HepG2 (cell line): ENCODE measurements around the gene PDE1C. TPM values are rescaled to one million over a fixed set of nuclear protein-coding genes. Genes with fewer than 3 reads are reported as not detected.

Experiments used
- ATAC-seq: fragments of 200-7000 bp; cut with Tn5 transposase; 3 replicates; pipeline ENCODE4 v1.9.1; 2020; ENCODE audit warnings: mild to moderate bottlenecking, moderate library complexity
- BruUV-seq: library from RNA; stranded (reverse); fragments of 400-500 nt; replicated peaks from 2 replicates; lab custom pipeline; 2021; lab: Mats Ljungman, UMichigan
- CTCF ChIA-PET: fragments of 300-600 bp; formaldehyde crosslinking; extraction: SDS; loops from one replicate; lab custom pipeline; 2021; ENCODE audit warnings: low total read pairs, inconsistent platforms, low intra/inter-chr PET ratio; lab: Yijun Ruan, JAX
- POLR2A ChIA-PET: fragments of 350-600 bp; sonication (Branson Sonifier 250); formaldehyde crosslinking; loops from one replicate; lab custom pipeline; 2020; ENCODE audit warnings: antibody characterized with exemption, inconsistent platforms; lab: Yijun Ruan, JAX
- DNase-seq: peaks from one replicate; pipeline ENCODE4 v3.0.0-alpha.2; 2015; ENCODE audit warnings: low spot score
- FAIRE-seq: peaks from 3 replicates; lab custom pipeline; 2011; peaks lifted over from hg19 to GRCh38; lab: Jason Lieb, UNC
- H2AFZ ChIP-seq: one replicate; pipeline ENCODE4 v1.6.1; 2011; ENCODE audit warnings: low read length, inconsistent platforms
- H3K27ac ChIP-seq: fragments of 300-600 bp; 3 replicates; pipeline ENCODE4 v1.8.0; 2011; ENCODE audit warnings: mixed run types, mild to moderate bottlenecking, mixed read lengths, low read length, inconsistent platforms; ENCODE audit not compliant: insufficient read depth; ENCODE audit errors: extremely low read length
- H3K27me3 ChIP-seq, 2 experiments: fragments of 200-600 bp in 1 of 2; 2 replicates in 1 of 2; 3 replicates in 1 of 2; pipeline versions ENCODE4 v1.6.0 to v1.8.0; 2011; ENCODE audit warnings: low read length in 2 of 2, mild to moderate bottlenecking in 2 of 2, moderate library complexity in 2 of 2, inconsistent platforms in 1 of 2; ENCODE audit not compliant: insufficient read depth in 2 of 2, control insufficient read depth in 1 of 2
- H3K36me3 ChIP-seq, 2 experiments: fragments of 200-600 bp in 1 of 2; replicated peaks in 1 of 2; 2 replicates in 1 of 2; 3 replicates in 1 of 2; pipeline versions ENCODE4 v1.5.1 to v1.8.0; 2011; ENCODE audit warnings: low read length in 2 of 2, inconsistent platforms in 1 of 2; ENCODE audit not compliant: insufficient read depth in 2 of 2, control insufficient read depth in 1 of 2
- H3K4me1 ChIP-seq: 2 replicates; pipeline ENCODE4 v1.5.1; 2012; ENCODE audit warnings: low read length, inconsistent platforms; ENCODE audit not compliant: insufficient read depth
- H3K4me2 ChIP-seq: 2 replicates; pipeline ENCODE4 v1.6.0; 2011; ENCODE audit warnings: low read depth, low read length, inconsistent platforms
- H3K4me3 ChIP-seq, 3 experiments: fragments of 200-600 bp in 1 of 3; sonication (generic), shearing (Covaris generic) in 1 of 3; replicated peaks in 1 of 3; 2 replicates each; pipeline ENCODE4 v1.5.1; 2011 to 2016; ENCODE audit warnings: low read length in 3 of 3, inconsistent platforms in 2 of 3, low read depth in 2 of 3, mild to moderate bottlenecking in 2 of 3, control low read depth in 1 of 3, mixed read lengths in 1 of 3; ENCODE audit not compliant: insufficient read depth in 1 of 3
- H3K79me2 ChIP-seq: one replicate; pipeline ENCODE4 v1.6.1; 2011; ENCODE audit warnings: low read length, inconsistent platforms; ENCODE audit not compliant: insufficient read depth
- H3K9ac ChIP-seq: 2 replicates; pipeline ENCODE4 v1.6.0; 2011; ENCODE audit warnings: mild to moderate bottlenecking, low read depth, low read length, inconsistent platforms; ENCODE audit not compliant: insufficient read depth
- H3K9me3 ChIP-seq: 2 replicates; pipeline ENCODE4 v1.5.1; 2012; ENCODE audit warnings: mild to moderate bottlenecking, low read length
- H4K20me1 ChIP-seq: 2 replicates; pipeline ENCODE4 v1.6.0; 2011; ENCODE audit warnings: inconsistent platforms, mild to moderate bottlenecking, low read length, moderate library complexity; ENCODE audit not compliant: insufficient read depth
- AFF4 ChIP-seq: sonication (generic); formaldehyde crosslinking; IDR thresholded peaks from 2 replicates; pipeline ENCODE4 v1.4.0; 2020; ENCODE audit warnings: missing genetic modification reagents
- DRAP1 ChIP-seq: IDR thresholded peaks from 2 replicates; pipeline ENCODE4 v1.6.1; 2016; ENCODE audit warnings: missing genetic modification reagents, missing compliant biosample characterization
- ETV5 ChIP-seq: IDR thresholded peaks from 2 replicates; pipeline ENCODE4 v1.6.1; 2018; ENCODE audit warnings: missing biosample characterization, missing genetic modification reagents, inconsistent platforms, borderline replicate concordance
- GABPB1 ChIP-seq: IDR thresholded peaks from 2 replicates; pipeline ENCODE4 v1.6.1; 2016; ENCODE audit warnings: mild to moderate bottlenecking, missing genetic modification reagents, moderate library complexity, missing compliant biosample characterization
- HMGXB4 ChIP-seq, 2 experiments: sonication (generic) in 1 of 2; formaldehyde crosslinking in 1 of 2; IDR thresholded peaks; 2 replicates each; pipeline versions ENCODE4 v1.4.0 to v1.6.1; 2018 to 2020; ENCODE audit warnings: missing genetic modification reagents in 2 of 2, borderline replicate concordance in 1 of 2, low read depth in 1 of 2, mild to moderate bottlenecking in 1 of 2, missing biosample characterization in 1 of 2
- MED13 ChIP-seq: sonication (generic); formaldehyde crosslinking; IDR thresholded peaks from 2 replicates; pipeline ENCODE4 v1.5.0; 2020; ENCODE audit warnings: missing genetic modification reagents
- PRMT3 ChIP-seq: sonication (generic); formaldehyde crosslinking; IDR thresholded peaks from 2 replicates; pipeline ENCODE4 v1.8.1; 2022; ENCODE audit warnings: low read depth, mild to moderate bottlenecking, moderate library complexity, missing genetic modification reagents, borderline replicate concordance
- RFXANK ChIP-seq: IDR thresholded peaks from 2 replicates; pipeline ENCODE4 v1.6.1; 2016
- SALL2 ChIP-seq: sonication (generic); formaldehyde crosslinking; IDR thresholded peaks from 2 replicates; pipeline ENCODE4 v1.8.1; 2023; ENCODE audit warnings: mild to moderate bottlenecking, missing genetic modification reagents, inconsistent platforms
- ZNF263 ChIP-seq: sonication (generic); formaldehyde crosslinking; IDR thresholded peaks from 2 replicates; pipeline ENCODE4 v1.4.0; 2020; ENCODE audit warnings: missing genetic modification reagents
- ZNF3 ChIP-seq: IDR thresholded peaks from 2 replicates; pipeline ENCODE4 v1.7.0; 2017; ENCODE audit warnings: inconsistent platforms
- ZNF652 ChIP-seq: IDR thresholded peaks from 2 replicates; pipeline ENCODE4 v1.6.1; 2016; ENCODE audit warnings: low read depth, borderline replicate concordance
- whole genome bisulfite sequencing: methylation state at CpG from one replicate; pipeline ENCODE4 v1.1.6; 2017; ENCODE audit warnings: low lambda C conversion rate; 5-methylcytosine and 5-hydroxymethylcytosine counted together
- in situ Hi-C: cut with HindIII; loops from 2 replicates; pipeline ENCODE4 v1.10.0; 2017; ENCODE audit warnings: low pct_unique_long_range_greater_than_20kb; ENCODE audit not compliant: extremely low pct_ligation_motif_present
- intact Hi-C: fragments of 100-400 bp; cut with micrococcal nuclease; formaldehyde crosslinking; loops from one replicate; pipeline ENCODE4 v1.10.0; 2022; ENCODE audit not compliant: unreplicated experiment
- polyA plus RNA-seq, 8 experiments: library from polyadenylated mRNA; depleted of rRNA in 3 of 8; stranded (reverse) in 7 of 8; unstranded in 1 of 8; fragments of >200 nt; fragmentation: Illumina TruSeq in 4 of 8; extraction: Trizol in 4 of 8; gene quantifications; 2 replicates each; pipeline versions ENCODE4 v1.2.1 to v1.2.3, GENCODE V29; 2011 to 2016; ENCODE audit warnings: low read depth in 4 of 8, missing spikeins in 1 of 8, mixed read lengths in 1 of 8; ENCODE audit not compliant: insufficient read depth in 1 of 8
- total RNA-seq, 5 experiments: library from RNA; depleted of rRNA; stranded (reverse); fragments of >200 nt; fragmentation: Illumina TruSeq; extraction: Trizol; gene quantifications; 2 replicates each; pipeline ENCODE4 v1.2.3, GENCODE V29; 2016; ENCODE audit warnings: low read depth in 1 of 5

The PDE1C gene
- total and polyA plus RNA-seq, 2 of the 13 experiments (the other 11 are each of a cell fraction or from before 2014, with no cell fraction given), result not detected

- TF ChIP-seq GABPB1 (no peak), ZNF263 (CRISPR knock-in tag) (no peak), HMGXB4 (CRISPR knock-in tag; IDR thresholded peaks at IDR 0.05; ENCODE audit: borderline replicate concordance in 1 of 2, low read depth in 1 of 2) (no peak)
- Histone ChIP-seq H3K4me1 (no peaks in the 10 kb centered on the region), H3K4me3 (no peak overlapping the region), H3K36me3 (no peaks in the 10 kb centered on the region), H3K4me2 (no peak overlapping the region), H3K9ac (no peak overlapping the region), H4K20me1 (no peaks in the 10 kb centered on the region), H3K27ac (no peak overlapping the region), H3K79me2 (no peaks in the 10 kb centered on the region), H3K27me3 (no peaks in the 10 kb centered on the region), H2AFZ (no peak overlapping the region), H3K9me3 (no peaks in the 10 kb centered on the region)
- ATAC-seq, result no peak
- BruUV-seq, result no TSS peak
- CTCF ChIA-PET, result no interaction called here
- FAIRE-seq, result no peak
- 17% methylated on average over 2 of the region's 2 CpGs for WGBS
- POLR2A ChIA-PET, result no interaction called here
- DNase-seq, result no peak
- intact Hi-C loops, result no loop called here
- in situ Hi-C loops, result no loop called here
Measured at GRCh38 chr7:31851119-31851518, 219.1 kb downstream of the PDE1C start.

GRCh38 chr7:31850601-31851000, 219.6 kb downstream of the PDE1C start:
- H3K9ac ChIP-seq, result no peak overlapping the region
- no peak overlapping the region for H3K4me2 ChIP-seq
- POLR2A ChIA-PET, result no interaction called here
- intact Hi-C loops (no loop called here), in situ Hi-C loops (no loop called here)
- no peaks in the 10 kb centered on the region for H3K4me1 ChIP-seq
- H3K36me3 ChIP-seq, result no peaks in the 10 kb centered on the region
- H3K27ac ChIP-seq, result no peak overlapping the region
- H3K4me3 ChIP-seq, result no peak overlapping the region
- CTCF ChIA-PET, result no interaction called here
- DNase-seq, result no peak
- H3K9me3 ChIP-seq, result no peaks in the 10 kb centered on the region
- no peak for ATAC-seq
- FAIRE-seq, result no peak
- H3K27me3 ChIP-seq, result no peaks in the 10 kb centered on the region
- H2AFZ ChIP-seq, result no peak overlapping the region
- BruUV-seq, result no TSS peak
- no peaks in the 10 kb centered on the region for H3K79me2 ChIP-seq
- H4K20me1 ChIP-seq, result no peaks in the 10 kb centered on the region
- 30% methylated on average over 4 of the region's 4 CpGs for WGBS
- no peak for TF ChIP-seq SALL2 (CRISPR knock-in tag)
- no peak for TF ChIP-seq ZNF652 (CRISPR knock-in tag)
- TF ChIP-seq RFXANK (CRISPR knock-in tag), result no peak
- TF ChIP-seq ZNF3, result no peak
- TF ChIP-seq DRAP1 (CRISPR knock-in tag), result no peak
- TF ChIP-seq MED13, result no peak
- no peak for TF ChIP-seq AFF4
- no peak for TF ChIP-seq PRMT3 (CRISPR knock-in tag)
- TF ChIP-seq ETV5 (CRISPR knock-in tag), result no peak
